Stimulated activated CD4-positive, alpha-beta T cell treated with anti-CD3 and anti-CD28 coated beads, Interleukin-4, amount 100 ng/mL, for 1 hour (primary cell): Measurements from ENCODE around the gene CHSY1.
"Not testable (repeated sequence)": the region's sequence is repeated elsewhere in the genome, so short reads cannot be mapped to it uniquely, and the experiment has no call there.

Experiments used
- DNase-seq: peaks from one replicate; pipeline ENCODE4 v3.0.0-alpha.2; 2020

The CHSY1 gene

GRCh38 chr15:101132390-101133180 is 119.3 kb downstream of the CHSY1 start:
- DNase-seq = no peak

GRCh38 chr15:101131489-101132389 is 120.1 kb downstream of the CHSY1 start:
- no peak for DNase-seq

- no peak for DNase-seq
Measured at GRCh38 chr15:101129851-101130380, 121.9 kb downstream of the CHSY1 start.

- DNase-seq = no peak
Measured at GRCh38 chr15:101128221-101129015, 123.4 kb downstream of the CHSY1 start.

GRCh38 chr15:101127506-101128076 is 124.3 kb downstream of the CHSY1 start:
- peak; percentile 48 for DNase-seq

GRCh38 chr15:101126618-101127505 is 125.0 kb downstream of the CHSY1 start:
- peak; percentile 22 for DNase-seq

GRCh38 chr15:101125881-101126428 is 125.9 kb downstream of the CHSY1 start:
- DNase-seq = not testable (repeated sequence)
